KOPT-K1 (cell line): ENCODE results near the gene ADH1C.

Experiments
- H3K27ac ChIP-seq: fragments of 200-600 bp; sonication (generic); 2 replicates; pipeline ENCODE4 v1.5.1; 2016; ENCODE audit warnings: antibody characterized with exemption, mild to moderate bottlenecking, low read depth, low read length; ENCODE audit not compliant: poor library complexity, severe bottlenecking
- H3K36me3 ChIP-seq: fragments of 200-600 bp; sonication (generic); 2 replicates; pipeline ENCODE4 v1.5.1; 2017; ENCODE audit warnings: antibody characterized with exemption, mild to moderate bottlenecking, low read length, moderate library complexity; ENCODE audit not compliant: insufficient read depth
- H3K9me3 ChIP-seq: fragments of 200-600 bp; sonication (generic); 2 replicates; pipeline ENCODE4 v1.5.1; 2017; ENCODE audit warnings: antibody characterized with exemption, low read length, mild to moderate bottlenecking; ENCODE audit not compliant: insufficient read depth, poor library complexity, severe bottlenecking

Gene ADH1C

DNA sequence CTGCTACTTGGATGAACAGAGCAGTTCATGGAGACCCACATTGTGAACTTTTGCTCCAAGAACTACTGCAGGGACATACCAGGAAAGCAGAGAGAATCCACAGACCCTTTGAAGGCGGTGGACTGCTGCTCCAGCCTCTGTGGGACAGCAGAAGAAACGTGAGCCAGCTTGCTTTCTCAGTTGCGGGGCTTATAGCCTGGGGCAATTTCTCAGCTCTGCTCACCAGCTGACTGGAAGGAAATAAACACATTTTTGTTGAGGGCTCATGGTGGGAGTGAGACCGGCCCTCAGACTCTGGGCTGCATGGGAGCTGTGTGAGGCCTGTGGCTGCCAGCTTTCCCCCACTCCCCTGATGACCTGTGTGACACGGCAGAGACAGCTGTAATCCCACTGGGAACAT lies 59.2 kb downstream of the ADH1C start:
- Histone ChIP-seq H3K9me3 (peaks cover 6% of the 10 kb centered on the region), H3K36me3 (no peaks in the 10 kb centered on the region), H3K27ac (no peak overlapping the region)

GRCh38 chr4:99290848-99291786 lies 61.4 kb downstream of the ADH1C start, which contains the start of gene ADH1A:
Gene ADH1A (minus strand): TSS chr4:99290985. CDS start chr4:99290914, 71 bp downstream.
- no peaks in the 10 kb centered on the region for H3K36me3 ChIP-seq
- no peak within 1 kb of the TSS for H3K27ac ChIP-seq
- H3K9me3 ChIP-seq = peaks cover 6% of the 10 kb centered on the region
